ENCODE results near the gene DISP3.

DNA sequence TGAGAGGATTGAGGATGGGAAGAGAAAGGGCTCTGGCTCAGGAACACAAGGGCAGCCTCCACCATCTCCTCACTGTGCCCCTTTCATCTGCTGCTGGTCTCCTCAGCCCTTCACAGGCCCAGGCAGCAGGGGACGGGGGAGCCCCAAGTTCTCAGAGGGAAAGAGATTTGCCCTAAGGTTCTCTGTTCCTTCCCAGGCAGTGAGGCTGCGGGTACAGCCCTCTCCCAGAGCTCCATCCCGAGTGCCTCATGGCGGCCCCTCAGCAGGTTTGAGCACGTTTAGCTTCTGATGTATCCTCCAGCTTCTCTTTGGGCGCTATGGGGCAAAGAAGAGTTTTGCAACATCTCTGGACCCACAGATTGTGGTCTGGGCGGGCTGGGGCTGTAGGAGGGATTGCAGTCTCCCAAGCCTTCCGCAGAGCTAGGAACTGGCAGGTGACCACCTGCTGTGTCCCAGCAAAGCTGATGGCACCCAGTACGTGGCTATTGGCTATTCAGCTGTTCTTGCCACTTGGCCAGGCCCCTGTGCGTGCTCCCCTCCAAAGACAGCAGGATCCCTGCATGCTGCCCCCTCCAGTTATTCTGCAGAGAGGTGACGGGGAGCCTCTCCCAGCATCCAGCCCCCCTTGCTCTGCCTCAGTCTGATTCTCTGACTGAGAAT is 10.1 kb downstream of the DISP3 start:
- TF ChIP-seq EZH2 (IDR thresholded peaks at IDR 0.05) (no peak), POLR2AphosphoS5 (IDR thresholded peaks at IDR 0.05; ENCODE audit: borderline replicate concordance, low read depth, low read length) (no peak), FOXP2 (optimal IDR thresholded peaks at IDR 0.05; ENCODE audit: control extremely low read depth, extremely low read length, insufficient read depth) (no peak)

All from SK-N-MC (cell line).